Stimulated activated CD4-positive, alpha-beta T cell treated with anti-CD3 and anti-CD28 coated beads, Interleukin-15, amount 100 ng/mL, for 24 hours (primary cell): Measurements from ENCODE around the gene PRMT2.
"Not testable (repeated sequence)": the region's sequence is repeated elsewhere in the genome, so short reads cannot be mapped to it uniquely, and the experiment has no call there.

Source experiments
- DNase-seq: peaks from one replicate; pipeline ENCODE4 v3.0.0-alpha.2; 2020

PRMT2 gene

DNA sequence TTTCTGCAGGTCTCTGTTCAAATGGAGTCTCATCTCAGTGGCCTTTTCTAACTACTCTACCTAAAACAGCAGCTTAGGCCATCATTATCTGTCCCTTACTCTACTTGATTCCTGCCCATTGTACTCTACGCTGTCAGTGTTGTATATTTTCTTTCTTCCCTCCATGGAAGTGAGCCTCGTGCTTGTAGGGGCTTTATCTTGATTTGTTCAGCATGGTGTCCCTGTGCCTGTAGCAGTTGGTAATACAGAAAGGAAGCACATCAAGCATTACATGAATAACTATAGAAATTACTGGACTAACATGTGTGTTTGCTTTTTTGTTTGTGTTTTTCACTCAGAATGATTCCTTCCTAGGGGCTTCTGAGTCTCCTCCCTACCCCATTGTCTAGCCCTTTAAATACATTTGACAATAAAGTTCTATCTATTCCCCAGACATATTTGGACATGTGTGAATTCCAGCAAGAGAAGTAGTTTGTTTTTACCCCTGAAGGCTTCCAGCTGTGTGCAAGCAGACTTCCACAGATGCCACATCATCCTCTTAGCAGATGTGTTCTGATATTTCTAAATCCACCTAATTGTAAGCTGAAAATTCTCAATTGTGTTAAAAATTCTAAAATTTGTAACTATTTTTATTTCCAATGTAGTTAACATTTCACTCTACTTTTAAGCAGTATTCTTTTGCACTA, 40.3 kb downstream of the PRMT2 start:
- no peak for DNase-seq

DNA sequence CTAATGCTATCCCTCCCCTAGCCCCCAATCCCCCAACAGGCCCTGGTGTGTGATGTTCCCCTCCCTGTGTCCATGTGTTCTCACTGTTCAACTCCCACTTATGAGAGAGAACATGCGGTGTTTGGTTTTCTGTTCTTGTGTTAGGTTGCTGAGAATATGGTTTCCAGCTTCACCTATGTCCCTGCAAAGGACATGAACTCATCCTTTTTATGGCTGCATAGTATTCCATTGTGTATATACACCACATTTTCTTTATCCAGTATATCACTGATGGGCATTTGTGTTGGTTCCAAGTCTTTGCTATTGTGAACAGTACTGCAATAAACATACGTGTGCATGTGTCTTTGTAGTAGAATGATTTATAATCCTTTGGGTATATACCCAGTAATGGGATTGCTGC, 41.1 kb downstream of the PRMT2 start:
- not testable (repeated sequence) for DNase-seq

DNA sequence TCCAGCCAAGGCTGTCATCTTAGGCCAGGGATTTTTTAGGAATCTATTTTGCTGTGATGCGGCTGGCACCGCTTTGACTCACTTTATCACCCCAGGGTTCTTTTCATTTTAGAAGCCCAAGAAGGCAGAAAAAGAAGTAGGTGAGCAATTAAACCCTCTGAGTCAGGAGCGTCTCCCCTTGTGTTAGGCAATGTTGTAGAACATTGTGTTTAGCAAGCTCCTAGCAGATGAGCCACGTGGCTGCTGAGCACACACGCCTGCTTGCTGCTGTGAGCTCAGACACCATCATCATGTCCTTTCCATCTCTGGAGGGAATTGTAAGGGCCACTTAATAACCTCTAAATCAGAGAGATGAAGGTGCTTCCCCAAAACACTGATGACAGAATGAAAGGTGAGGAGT, 46.1 kb downstream of the PRMT2 start:
- not testable (repeated sequence) for DNase-seq

DNA sequence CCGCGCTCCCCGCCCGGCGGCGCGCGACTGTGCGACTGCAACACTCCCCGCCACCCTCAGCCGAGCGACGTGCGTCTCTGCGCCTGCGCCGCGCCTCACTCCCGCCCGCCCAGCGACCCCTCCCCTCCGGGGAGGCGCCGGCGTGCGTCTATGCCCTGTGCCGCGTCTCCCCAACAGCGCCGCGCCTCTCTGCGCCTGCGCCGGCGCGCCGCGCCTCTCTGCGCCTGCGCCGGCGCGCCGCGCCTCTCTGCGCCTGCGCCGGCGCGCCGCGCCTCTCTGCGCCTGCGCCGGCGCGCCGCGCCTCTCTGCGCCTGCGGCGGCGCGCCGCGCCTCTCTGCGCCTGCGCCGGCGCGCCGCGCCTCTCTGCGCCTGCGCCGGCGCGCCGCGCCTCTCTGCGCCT, 63.2 kb downstream of the PRMT2 start:
- DNase-seq, result not testable (repeated sequence)

DNA sequence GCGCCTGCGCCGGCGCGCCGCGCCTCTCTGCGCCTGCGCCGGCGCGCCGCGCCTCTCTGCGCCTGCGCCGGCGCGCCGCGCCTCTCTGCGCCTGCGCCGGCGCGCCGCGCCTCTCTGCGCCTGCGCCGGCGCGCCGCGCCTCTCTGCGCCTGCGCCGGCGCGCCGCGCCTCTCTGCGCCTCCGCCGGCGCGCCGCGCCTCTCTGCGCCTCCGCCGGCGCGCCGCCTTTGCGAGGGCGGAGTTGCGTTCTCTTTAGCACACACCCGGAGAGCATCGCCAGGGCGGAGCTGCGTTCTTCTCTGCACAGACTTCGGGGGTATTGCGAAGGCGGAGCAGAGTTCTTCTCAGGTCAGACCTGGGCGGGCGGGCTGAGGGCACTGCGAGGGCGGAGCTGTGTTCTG, 63.6 kb downstream of the PRMT2 start:
- not testable (repeated sequence) for DNase-seq
